ENCODE measurements around the gene TMBIM6.
"Not testable (repeated sequence)": the region's sequence is repeated elsewhere in the genome, so short reads cannot be mapped to it uniquely, and the experiment has no call there.

Gene TMBIM6

GRCh38 chr12:49730050-49730449 is 11.3 kb upstream of the TMBIM6 start:
- DNase-seq, result no peak

DNA sequence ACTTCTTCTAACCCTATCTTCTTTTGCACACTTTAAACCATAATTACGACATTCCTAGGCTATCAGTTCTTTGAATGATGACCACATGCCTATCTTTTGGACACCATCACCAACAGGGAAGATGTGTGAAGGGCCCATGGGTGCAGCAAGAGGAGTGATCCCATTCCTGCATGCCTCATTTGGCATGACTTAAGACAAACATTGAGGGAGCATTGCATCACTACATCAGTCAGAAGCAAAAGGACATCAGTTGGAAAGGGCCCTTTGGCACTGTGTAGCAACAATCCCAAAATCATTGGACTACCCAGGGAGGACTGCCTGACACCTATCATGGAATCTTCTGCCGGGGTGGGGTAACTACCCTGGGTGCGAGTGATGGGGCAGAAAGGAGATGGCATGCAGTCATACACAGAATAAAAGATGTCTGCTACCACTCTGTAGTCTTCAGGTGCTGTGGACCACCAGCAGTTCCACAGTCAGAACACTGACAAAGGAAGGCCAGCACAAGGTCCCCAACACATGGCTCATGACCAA is 10.7 kb upstream of the TMBIM6 start:
- DNase-seq, result no peak

DNA sequence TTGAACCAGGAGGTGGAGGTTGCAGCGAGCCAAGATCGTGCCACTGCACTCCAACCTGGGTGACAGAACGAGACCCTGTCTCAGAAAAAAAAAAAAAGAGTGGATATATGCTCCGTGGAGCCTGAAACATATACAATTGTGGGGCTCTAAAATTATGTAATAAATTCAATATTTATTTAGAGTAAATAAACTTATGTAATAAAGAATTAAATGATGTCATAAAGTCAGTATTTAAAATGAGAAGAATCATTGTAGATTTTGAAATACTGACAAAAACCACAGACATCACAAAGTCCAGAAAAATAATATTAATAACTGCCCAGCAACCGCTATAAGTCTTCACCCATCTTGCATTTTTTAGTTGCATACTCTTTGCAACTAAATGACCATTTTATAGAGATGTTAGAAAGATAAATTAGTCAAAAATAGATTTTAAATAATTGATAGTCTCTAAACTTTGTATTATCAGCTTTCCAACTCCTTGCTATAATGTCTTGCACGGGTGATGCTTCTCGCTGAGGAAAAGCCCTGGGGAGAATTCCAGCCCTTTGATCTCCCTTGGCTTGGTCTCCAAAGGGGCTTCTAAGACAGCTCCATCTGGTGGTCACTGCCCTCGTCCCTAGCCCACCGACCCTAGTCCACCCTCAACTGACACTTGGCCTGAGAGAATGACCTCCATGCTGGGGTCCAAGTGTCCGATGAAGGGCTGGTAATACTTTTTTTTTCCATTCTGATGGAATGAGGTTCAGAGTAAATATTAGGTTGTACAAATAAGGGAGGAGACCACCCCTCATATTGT is 7.9 kb upstream of the TMBIM6 start:
- no peak for DNase-seq

GRCh38 chr12:49734900-49735299 is 6.5 kb upstream of the TMBIM6 start:
- DNase-seq, result not testable (repeated sequence)

DNA sequence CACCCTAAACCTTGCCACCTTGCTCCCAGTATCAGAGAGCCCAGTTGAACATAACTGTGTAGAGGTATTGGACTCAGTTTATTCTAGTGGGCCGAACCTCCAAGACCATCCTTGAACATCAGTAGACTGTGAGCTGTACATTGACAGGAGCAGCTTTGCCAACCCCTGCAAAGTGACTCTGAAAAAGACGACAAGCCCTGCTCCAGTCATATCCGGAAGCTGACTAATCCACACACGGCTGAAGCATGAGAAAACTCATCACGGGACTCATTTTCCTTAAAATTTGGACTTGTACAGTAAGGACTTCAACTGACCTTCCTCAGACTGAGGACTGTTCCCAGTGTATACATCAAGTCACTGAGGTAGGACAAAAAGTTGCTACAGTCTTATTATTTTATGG is 2.6 kb upstream of the TMBIM6 start:
- not testable (repeated sequence) for DNase-seq

- not testable (repeated sequence) for DNase-seq
Measured at GRCh38 chr12:49740277-49740676, 1.1 kb upstream of the TMBIM6 start.

- DNase-seq, result peak; percentile 68
Measured at GRCh38 chr12:49741882-49742620, 694 bp downstream of the TMBIM6 start.

- no peak for DNase-seq
Measured at GRCh38 chr12:49744363-49744885, 3.1 kb downstream of the TMBIM6 start.

GRCh38 chr12:49748306-49748705 is 6.9 kb downstream of the TMBIM6 start:
- DNase-seq, result no peak

DNA sequence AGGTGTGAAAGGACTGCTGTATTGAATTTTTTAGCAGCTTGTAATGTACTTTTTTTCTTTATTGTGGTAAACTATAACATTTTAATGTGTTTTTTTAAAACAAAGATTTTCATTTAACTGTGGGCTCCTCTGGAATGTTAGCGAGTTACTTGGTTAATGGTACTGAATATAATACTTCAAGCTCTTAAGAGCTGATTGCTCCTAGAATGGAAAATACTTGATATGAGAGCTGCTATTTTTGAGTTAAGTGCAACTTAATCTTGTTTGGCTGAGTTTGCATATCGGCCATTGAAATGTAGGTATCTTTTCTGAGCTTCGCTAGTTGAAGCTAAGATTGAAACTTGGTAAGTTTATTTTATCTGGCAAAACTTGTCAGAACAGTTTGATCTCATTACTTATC is 7.4 kb downstream of the TMBIM6 start:
- DNase-seq, result no peak

- no peak for DNase-seq
Measured at GRCh38 chr12:49750027-49750995, 9.0 kb downstream of the TMBIM6 start.

DNA sequence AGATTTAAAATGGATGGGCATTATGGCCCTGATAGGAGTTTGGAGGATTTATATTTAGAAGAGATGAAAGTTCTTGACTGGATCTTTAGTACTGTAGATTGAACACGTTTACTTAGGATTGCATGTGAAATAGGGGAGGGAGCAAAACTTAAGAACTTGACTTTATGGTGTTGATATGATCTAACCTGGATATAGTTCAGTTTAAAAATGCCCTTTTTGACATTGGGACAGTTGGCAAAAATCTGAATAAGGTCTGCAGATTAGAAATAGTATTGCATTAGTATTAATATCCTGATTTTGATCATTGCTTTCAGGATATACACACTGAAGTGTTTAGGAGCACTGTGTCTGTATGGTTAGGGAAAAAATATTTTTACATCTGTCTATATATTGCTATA is 9.6 kb downstream of the TMBIM6 start:
- no peak for DNase-seq

GRCh38 chr12:49761677-49762467 is 20.5 kb downstream of the TMBIM6 start:
- no peak for DNase-seq

- no peak for DNase-seq
Measured at GRCh38 chr12:49762468-49762847, 21.1 kb downstream of the TMBIM6 start.

DNA sequence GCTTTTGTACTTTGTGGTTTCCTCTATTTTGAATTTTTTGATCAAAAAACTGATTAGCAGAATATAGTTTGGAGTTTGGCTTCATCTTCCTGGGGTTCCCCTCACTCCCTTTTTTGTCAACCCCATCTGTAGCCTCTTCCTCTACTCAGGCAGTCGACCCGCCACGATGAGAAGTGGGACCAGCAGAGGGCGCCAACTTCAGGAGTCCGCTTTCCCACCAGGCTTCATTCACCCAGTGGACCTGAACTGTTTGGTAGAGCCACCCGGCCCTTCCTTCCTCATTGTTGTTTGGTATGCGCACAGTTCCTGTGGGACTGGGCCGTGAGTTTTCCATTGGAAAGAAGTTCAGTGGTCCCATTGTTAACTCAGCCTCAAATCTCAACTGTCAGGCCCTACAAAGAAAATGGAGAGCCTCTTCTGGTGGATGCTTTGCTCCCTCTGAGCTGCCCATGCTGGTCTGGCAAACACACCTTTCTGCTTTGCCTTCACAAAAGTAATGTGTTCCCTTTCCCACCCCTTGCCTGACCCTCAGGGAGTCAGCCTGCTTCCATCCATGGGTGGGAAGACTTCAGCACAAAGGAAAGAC is 21.7 kb downstream of the TMBIM6 start:
- DNase-seq, result no peak

DNA sequence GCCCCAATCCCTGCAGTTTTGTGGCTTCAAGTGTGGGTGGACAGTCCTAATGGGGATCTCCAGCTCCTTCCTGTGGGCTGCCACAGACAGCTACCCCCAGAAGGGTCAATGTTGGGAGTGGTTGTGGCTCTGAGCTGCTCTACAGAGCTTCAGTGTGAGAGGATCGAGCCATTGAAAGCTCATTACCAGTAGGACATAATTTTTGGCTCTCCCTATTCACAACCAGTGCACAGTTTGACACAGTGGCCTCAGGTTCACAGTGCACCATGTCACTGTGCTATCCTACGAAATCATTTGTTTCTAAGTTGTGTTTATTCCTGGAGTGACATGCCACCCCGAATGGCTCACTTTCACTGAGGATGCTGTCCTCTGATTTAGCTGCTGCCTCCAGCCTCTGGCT is 22.8 kb downstream of the TMBIM6 start:
- DNase-seq, result no peak

DNA sequence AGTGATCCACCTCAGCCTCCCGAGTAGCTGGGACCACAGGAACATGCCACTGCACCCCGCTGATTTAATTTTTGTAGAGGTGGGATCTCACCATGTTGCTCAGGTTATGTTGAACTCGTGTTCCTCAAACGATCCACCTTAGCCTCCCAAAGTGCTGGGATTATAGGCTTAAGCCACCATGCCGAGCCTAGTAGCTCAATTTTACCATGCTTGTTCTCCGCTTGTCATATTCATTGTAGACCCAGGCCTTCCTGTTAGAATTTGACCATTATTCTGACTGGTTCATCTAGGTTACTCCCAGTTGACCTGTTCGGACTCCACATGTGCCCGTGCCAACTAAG is 24.7 kb downstream of the TMBIM6 start:
- DNase-seq, result no peak

DNA sequence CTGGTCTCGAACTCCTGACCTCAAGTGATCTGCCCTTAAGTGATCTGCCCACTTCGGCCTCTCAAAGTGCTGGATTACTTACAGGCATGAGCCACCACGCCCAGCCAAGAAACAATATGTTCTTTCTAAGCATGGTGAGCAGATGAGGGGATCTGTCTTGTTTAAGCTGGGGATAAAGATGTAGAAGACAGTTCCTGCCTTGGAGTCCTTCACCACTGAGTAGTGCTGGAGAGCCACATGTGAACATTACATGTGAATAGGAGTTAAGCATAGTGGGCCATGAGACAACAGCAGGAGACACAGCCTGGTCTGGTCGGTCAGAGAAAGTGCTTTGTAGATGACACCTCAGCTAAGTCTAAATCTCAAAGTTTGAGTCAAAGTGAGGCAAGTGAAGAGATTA is 26.0 kb downstream of the TMBIM6 start:
- no peak for DNase-seq

DNA sequence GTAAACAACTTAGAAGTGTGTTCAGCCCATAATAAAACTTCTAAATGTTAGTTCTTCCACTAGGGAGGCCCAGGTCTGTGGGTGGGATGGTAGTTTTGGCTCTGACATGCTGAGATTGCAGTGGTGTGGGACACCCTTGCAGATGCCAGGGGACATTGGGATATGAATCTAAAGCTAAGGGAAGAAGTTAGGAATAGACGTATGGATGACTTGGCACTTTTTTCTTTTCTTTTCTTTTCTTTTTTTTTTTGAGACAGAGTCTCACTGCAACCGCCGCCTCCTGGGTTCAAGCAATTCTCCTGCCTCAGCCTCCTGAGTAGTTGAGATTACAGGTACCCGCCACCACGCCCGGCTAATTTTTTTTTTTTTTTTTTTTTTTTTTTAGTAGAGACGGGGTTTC is 31.7 kb downstream of the TMBIM6 start:
- DNase-seq, result not testable (repeated sequence)

DNA sequence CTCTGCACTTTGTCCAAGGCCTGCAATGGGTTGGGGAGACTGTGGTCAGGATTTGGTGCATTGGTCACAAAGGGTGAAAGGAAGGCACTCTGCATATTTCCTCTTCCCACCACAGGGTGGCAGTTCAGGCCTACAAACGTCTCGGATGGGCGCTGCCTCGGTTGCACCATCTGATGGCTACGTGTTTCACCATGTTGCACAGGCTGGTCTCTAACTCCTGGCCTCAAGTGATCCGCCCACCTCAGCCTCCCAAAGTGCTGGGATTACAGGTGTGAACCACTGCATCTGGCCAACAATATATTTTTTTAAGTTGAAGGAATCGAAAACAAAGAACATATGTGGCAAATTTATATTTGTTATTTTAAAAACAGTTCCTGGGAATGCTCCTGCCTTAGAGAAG is 35.1 kb downstream of the TMBIM6 start:
- peak; percentile 59 for DNase-seq

GRCh38 chr12:49776858-49777257 is 35.5 kb downstream of the TMBIM6 start:
- DNase-seq, result no peak

GRCh38 chr12:49777341-49777740 is 36.0 kb downstream of the TMBIM6 start:
- no peak for DNase-seq

All from NCI-H774 (cell line).